A549 (cell line): ENCODE data around the gene TSPYL1.

Experiments
- CHD4 ChIP-seq: fragments of 200-600 bp; sonication (generic); IDR thresholded peaks from 2 replicates; pipeline ENCODE4 v1.6.1; 2016; ENCODE audit warnings: antibody characterized with exemption, mild to moderate bottlenecking, borderline replicate concordance
- CTCF ChIP-seq: fragments of >200 bp; sonication (Bioruptor Twin); formaldehyde crosslinking; IDR thresholded peaks from 3 replicates; pipeline ENCODE4 v1.5.1; 2016
- EHMT2 ChIP-seq: fragments of 200-600 bp; sonication (generic); IDR thresholded peaks from 2 replicates; pipeline ENCODE4 v1.6.1; 2016; ENCODE audit warnings: antibody characterized with exemption, low read depth, mild to moderate bottlenecking, moderate library complexity
- FOSL2 ChIP-seq, 2 experiments: fragments of 450-650 bp in 1 of 2; fragments of >200 bp in 1 of 2; sonication (Bioruptor Twin) in 1 of 2; formaldehyde crosslinking; IDR thresholded peaks; 2 replicates each; pipeline versions ENCODE4 v1.5.0 to v1.6.1; 2016 to 2020; ENCODE audit warnings: mild to moderate bottlenecking in 1 of 2, moderate library complexity in 1 of 2
- FOXS1 ChIP-seq: fragments of 250-450 bp; sonication (Bioruptor Pico); IDR thresholded peaks from 2 replicates; pipeline ENCODE4 v1.5.0; 2020; ENCODE audit warnings: mild to moderate bottlenecking, moderate library complexity
- MAX ChIP-seq: IDR thresholded peaks from 2 replicates; pipeline ENCODE4 v1.6.1; 2012
- MAZ ChIP-seq: fragments of 150-350 bp; IDR thresholded peaks from 2 replicates; pipeline ENCODE4 v1.6.1; 2014; ENCODE audit warnings: antibody characterized with exemption, low read depth, low read length, borderline replicate concordance
- PHF8 ChIP-seq: fragments of 200-600 bp; sonication (generic); IDR thresholded peaks from 2 replicates; pipeline ENCODE4 v1.6.1; 2016; ENCODE audit warnings: low read depth, mild to moderate bottlenecking, antibody characterized with exemption, moderate library complexity, borderline replicate concordance
- SMC3 ChIP-seq: fragments of >200 bp; sonication (Bioruptor Twin); formaldehyde crosslinking; IDR thresholded peaks from 3 replicates; pipeline ENCODE4 v1.6.1; 2018; ENCODE audit warnings: inconsistent platforms
- USF2 ChIP-seq: fragments of 450-650 bp; IDR thresholded peaks from 2 replicates; pipeline ENCODE4 v1.6.1; 2014; ENCODE audit warnings: antibody characterized with exemption
- ZNF302 ChIP-seq: fragments of 250-450 bp; sonication (Bioruptor Pico); IDR thresholded peaks from 2 replicates; pipeline ENCODE4 v1.9.0; 2021; ENCODE audit warnings: inconsistent platforms, mild to moderate bottlenecking, moderate library complexity
- TF ChIP-seq, protein P1 (sequence below): fragments of 250-450 bp; sonication (Bioruptor Pico); IDR thresholded peaks from 2 replicates; pipeline ENCODE4 v1.5.0; 2020; ENCODE audit warnings: low read depth, mild to moderate bottlenecking, moderate library complexity
- TF ChIP-seq, protein P2 (sequence below): fragments of 200-600 bp; sonication (generic); IDR thresholded peaks from 2 replicates; pipeline ENCODE4 v1.6.1; 2016; ENCODE audit warnings: antibody characterized with exemption, mild to moderate bottlenecking, moderate library complexity
- TF ChIP-seq, protein P3 (sequence below): fragments of >200 bp; sonication (Bioruptor Twin); formaldehyde crosslinking; IDR thresholded peaks from 3 replicates; pipeline ENCODE4 v1.6.1; 2016

DNA sequence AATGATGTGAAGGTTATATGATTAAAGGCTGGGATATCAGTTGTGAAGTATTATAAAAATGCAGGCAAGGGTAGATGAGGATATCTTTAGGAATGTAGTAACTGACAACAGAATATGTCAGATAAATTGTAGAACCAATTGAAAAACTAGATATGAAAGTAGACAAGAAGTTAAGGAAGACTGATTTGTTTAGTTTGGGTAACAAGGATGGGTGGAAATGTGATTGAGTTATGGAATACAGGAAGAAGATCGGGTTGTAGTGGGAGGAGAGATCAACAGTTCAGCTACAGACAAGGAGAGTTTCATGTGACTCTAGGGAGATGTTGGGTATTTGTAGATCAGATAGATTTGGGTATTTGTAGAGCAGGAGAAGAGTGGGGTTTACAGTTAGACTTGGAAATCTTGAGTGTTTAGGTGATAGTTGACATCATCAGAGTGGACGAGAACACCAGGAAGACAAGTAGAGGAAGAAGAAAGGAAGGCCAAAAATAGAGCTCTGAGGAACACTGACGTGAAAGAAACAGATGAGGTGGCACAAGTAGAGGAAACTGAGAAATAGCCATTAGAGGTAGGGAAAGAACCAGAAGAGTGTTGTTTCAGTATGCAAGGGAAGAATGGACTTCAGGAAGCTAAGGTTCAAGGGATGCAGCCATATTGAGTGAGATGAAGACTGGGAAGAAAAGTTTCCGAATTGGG, 12.1 kb upstream of the TSPYL1 start:
- TF ChIP-seq MAX (no peak), CTCF (no peak), FOSL2 (IDR thresholded peaks at IDR 0.05) (no peak), FOSL2 (CRISPR knock-in tag; IDR thresholded peaks at IDR 0.05) (no peak), PHF8 (no peak), ZNF302 (CRISPR knock-in tag) (no peak), EHMT2 (no peak), CHD4 (no peak), MAZ (no peak), USF2 (no peak), FOXS1 (no peak), SMC3 (no peak)
- TF ChIP-seq, protein P1, sequence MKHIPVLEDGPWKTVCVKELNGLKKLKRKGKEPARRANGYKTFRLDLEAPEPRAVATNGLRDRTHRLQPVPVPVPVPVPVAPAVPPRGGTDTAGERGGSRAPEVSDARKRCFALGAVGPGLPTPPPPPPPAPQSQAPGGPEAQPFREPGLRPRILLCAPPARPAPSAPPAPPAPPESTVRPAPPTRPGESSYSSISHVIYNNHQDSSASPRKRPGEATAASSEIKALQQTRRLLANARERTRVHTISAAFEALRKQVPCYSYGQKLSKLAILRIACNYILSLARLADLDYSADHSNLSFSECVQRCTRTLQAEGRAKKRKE, result no peak
- TF ChIP-seq, protein P2, sequence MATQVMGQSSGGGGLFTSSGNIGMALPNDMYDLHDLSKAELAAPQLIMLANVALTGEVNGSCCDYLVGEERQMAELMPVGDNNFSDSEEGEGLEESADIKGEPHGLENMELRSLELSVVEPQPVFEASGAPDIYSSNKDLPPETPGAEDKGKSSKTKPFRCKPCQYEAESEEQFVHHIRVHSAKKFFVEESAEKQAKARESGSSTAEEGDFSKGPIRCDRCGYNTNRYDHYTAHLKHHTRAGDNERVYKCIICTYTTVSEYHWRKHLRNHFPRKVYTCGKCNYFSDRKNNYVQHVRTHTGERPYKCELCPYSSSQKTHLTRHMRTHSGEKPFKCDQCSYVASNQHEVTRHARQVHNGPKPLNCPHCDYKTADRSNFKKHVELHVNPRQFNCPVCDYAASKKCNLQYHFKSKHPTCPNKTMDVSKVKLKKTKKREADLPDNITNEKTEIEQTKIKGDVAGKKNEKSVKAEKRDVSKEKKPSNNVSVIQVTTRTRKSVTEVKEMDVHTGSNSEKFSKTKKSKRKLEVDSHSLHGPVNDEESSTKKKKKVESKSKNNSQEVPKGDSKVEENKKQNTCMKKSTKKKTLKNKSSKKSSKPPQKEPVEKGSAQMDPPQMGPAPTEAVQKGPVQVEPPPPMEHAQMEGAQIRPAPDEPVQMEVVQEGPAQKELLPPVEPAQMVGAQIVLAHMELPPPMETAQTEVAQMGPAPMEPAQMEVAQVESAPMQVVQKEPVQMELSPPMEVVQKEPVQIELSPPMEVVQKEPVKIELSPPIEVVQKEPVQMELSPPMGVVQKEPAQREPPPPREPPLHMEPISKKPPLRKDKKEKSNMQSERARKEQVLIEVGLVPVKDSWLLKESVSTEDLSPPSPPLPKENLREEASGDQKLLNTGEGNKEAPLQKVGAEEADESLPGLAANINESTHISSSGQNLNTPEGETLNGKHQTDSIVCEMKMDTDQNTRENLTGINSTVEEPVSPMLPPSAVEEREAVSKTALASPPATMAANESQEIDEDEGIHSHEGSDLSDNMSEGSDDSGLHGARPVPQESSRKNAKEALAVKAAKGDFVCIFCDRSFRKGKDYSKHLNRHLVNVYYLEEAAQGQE, result no peak
- TF ChIP-seq, protein P3, sequence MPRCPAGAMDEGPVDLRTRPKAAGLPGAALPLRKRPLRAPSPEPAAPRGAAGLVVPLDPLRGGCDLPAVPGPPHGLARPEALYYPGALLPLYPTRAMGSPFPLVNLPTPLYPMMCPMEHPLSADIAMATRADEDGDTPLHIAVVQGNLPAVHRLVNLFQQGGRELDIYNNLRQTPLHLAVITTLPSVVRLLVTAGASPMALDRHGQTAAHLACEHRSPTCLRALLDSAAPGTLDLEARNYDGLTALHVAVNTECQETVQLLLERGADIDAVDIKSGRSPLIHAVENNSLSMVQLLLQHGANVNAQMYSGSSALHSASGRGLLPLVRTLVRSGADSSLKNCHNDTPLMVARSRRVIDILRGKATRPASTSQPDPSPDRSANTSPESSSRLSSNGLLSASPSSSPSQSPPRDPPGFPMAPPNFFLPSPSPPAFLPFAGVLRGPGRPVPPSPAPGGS, result no peak
